SW 1271 (cell line): Measurements from ENCODE around the gene REM1.

Experiments used
- DNase-seq, 2 experiments: peaks; one replicate each; lab custom pipeline; 2025; lab: John Stamatoyannopoulos, UW

Gene REM1

GRCh38 chr20:31523361-31524283, 48.5 kb downstream of the REM1 start:
- DNase-seq: no peak

- DNase-seq: no peak
Measured at GRCh38 chr20:31527266-31527665, 52.2 kb downstream of the REM1 start.
